HG03439 (cell line): Measurements from ENCODE around the gene GPR155.
A peak's percentile ranks its signal among the peaks of the same experiment; 100 is the strongest.
"Not testable (repeated sequence)": the region's sequence is repeated elsewhere in the genome, so short reads cannot be mapped to it uniquely, and the experiment has no call there.

Experiments
- ATAC-seq: cut with Tn5 transposase; IDR thresholded peaks from one replicate; pipeline ENCODE4 v1.9.1; 2021; ENCODE audit warnings: mild to moderate bottlenecking, moderate library complexity; ENCODE audit not compliant: unreplicated experiment

Gene GPR155

GRCh38 chr2:174439950-174440349 is 46.9 kb downstream of the GPR155 start:
- ATAC-seq, result no peak

GRCh38 chr2:174439323-174439722 is 47.5 kb downstream of the GPR155 start:
- ATAC-seq, result no peak

- no peak for ATAC-seq
These were observed 48.5 kb downstream of the GPR155 start for GRCh38 chr2:174438146-174438886.

GRCh38 chr2:174436351-174436750 is 50.5 kb downstream of the GPR155 start:
- ATAC-seq, result no peak

- ATAC-seq, result no peak
These were observed 54.9 kb downstream of the GPR155 start for GRCh38 chr2:174431902-174432301.

- ATAC-seq, result no peak
These were observed 56.8 kb downstream of the GPR155 start for GRCh38 chr2:174430066-174430465.

- no peak for ATAC-seq
These were observed 58.6 kb downstream of the GPR155 start for GRCh38 chr2:174428214-174428613.

- no peak for ATAC-seq
These were observed 74.6 kb downstream of the GPR155 start for GRCh38 chr2:174412256-174412655.

GRCh38 chr2:174410039-174410438 is 76.8 kb downstream of the GPR155 start:
- ATAC-seq, result not testable (repeated sequence)

GRCh38 chr2:174403628-174404027 is 83.2 kb downstream of the GPR155 start:
- ATAC-seq, result no peak

GRCh38 chr2:174400853-174401252 is 86.0 kb downstream of the GPR155 start:
- no peak for ATAC-seq

GRCh38 chr2:174399171-174399570 is 87.7 kb downstream of the GPR155 start:
- no peak for ATAC-seq

- ATAC-seq, result no peak
These were observed 89.1 kb downstream of the GPR155 start for GRCh38 chr2:174397773-174398172.

- peak; percentile 29 for ATAC-seq
These were observed 90.7 kb downstream of the GPR155 start for GRCh38 chr2:174395969-174396630.

- peak; percentile 98 for ATAC-seq
These were observed 91.4 kb downstream of the GPR155 start, which contains the start of gene SCRN3 for GRCh38 chr2:174395284-174395968. SCRN3 (plus strand) TSS chr2:174395730; CDS start chr2:174398284, 2,554 bp downstream.

- ATAC-seq, result no peak
These were observed 94.1 kb downstream of the GPR155 start for GRCh38 chr2:174392706-174393105.

- not testable (repeated sequence) for ATAC-seq
These were observed 96.5 kb downstream of the GPR155 start for GRCh38 chr2:174390303-174390702.

- no peak for ATAC-seq
These were observed 97.3 kb downstream of the GPR155 start for GRCh38 chr2:174389542-174389941.

- ATAC-seq, result not testable (repeated sequence)
These were observed 98.1 kb downstream of the GPR155 start for GRCh38 chr2:174388706-174389105.

GRCh38 chr2:174385201-174385600 is 101.6 kb downstream of the GPR155 start:
- no peak for ATAC-seq

GRCh38 chr2:174383796-174384195 is 103.0 kb downstream of the GPR155 start:
- no peak for ATAC-seq
